Heart right ventricle (tissue), 16 donors: ENCODE measurements around the gene OCA2. TPM values are rescaled to one million over a fixed set of nuclear protein-coding genes. Genes with fewer than 3 reads are reported as not detected.

ENCODE experiments used
- ATAC-seq, 8 donors: fragments of 200-7000 bp; cut with Tn5 transposase; one replicate each; pipeline ENCODE4 v1.9.1; 2020; ENCODE audit warnings: mild to moderate bottlenecking in 8 of 8, moderate library complexity in 8 of 8, moderate number of reproducible peaks in 1 of 8
- DNase-seq, 2 donors: peaks; one replicate each; pipeline ENCODE4 v3.0.0-alpha.2; 2020
- H3K27ac ChIP-seq, 10 donors: fragments of 200-600 bp; sonication (generic) in 2 of 10; one replicate each; pipeline versions ENCODE4 v1.5.0 to v1.8.0; 2020 to 2022; ENCODE audit warnings: mild to moderate bottlenecking in 3 of 10
- H3K27me3 ChIP-seq, 7 donors: fragments of 200-600 bp; one replicate each; pipeline ENCODE4 v1.8.0; 2021 to 2022; ENCODE audit warnings: mild to moderate bottlenecking in 2 of 7
- H3K36me3 ChIP-seq, 9 donors: fragments of 200-600 bp; sonication (generic) in 1 of 9; one replicate each; pipeline versions ENCODE4 v1.5.0 to v1.8.0; 2020 to 2022; ENCODE audit warnings: mild to moderate bottlenecking in 2 of 9
- H3K4me1 ChIP-seq, 9 donors: fragments of 200-600 bp; sonication (generic) in 1 of 9; one replicate each; pipeline versions ENCODE4 v1.5.0 to v1.8.0; 2020 to 2022; ENCODE audit warnings: mild to moderate bottlenecking in 4 of 9
- H3K4me3 ChIP-seq, 10 donors: fragments of 200-600 bp; sonication (generic) in 2 of 10; one replicate each; pipeline versions ENCODE4 v1.5.0 to v1.8.0; 2020 to 2022; ENCODE audit warnings: mild to moderate bottlenecking in 7 of 10, moderate library complexity in 2 of 10
- H3K9me3 ChIP-seq, 11 donors: fragments of 200-600 bp in 10 of 11; sonication (generic) in 2 of 11; one replicate each; pipeline versions ENCODE4 v1.5.0 to v1.8.0; 2013 to 2022; ENCODE audit warnings: mild to moderate bottlenecking in 2 of 11, control low read depth in 1 of 11, moderate library complexity in 1 of 11
- CTCF ChIP-seq, 9 donors: fragments of 200-600 bp; sonication (generic) in 2 of 9; IDR thresholded peaks; one replicate each; pipeline versions ENCODE4 v1.5.0 to v1.8.0; 2021 to 2022; ENCODE audit warnings: antibody characterized with exemption in 9 of 9, mild to moderate bottlenecking in 5 of 9, moderate library complexity in 1 of 9
- WGBS, 2 donors: extraction: QIAGEN DNeasy Blood & Tissue Kit; methylation state at CpG; one replicate each; pipeline ENCODE4 v1.1.7; 2013; ENCODE audit warnings: inconsistent platforms in 1 of 2; 5-methylcytosine and 5-hydroxymethylcytosine counted together
- intact Hi-C, 10 donors: fragments of 100-400 bp; cut with DNase I; formaldehyde crosslinking; loops; one replicate each; pipeline versions ENCODE4 v1.11.1 to v1.14.2; 2022
- polyA plus RNA-seq, 2 donors: library from polyadenylated mRNA; stranded (reverse); fragments of 200-250 nt; gene quantifications; one replicate each; pipeline ENCODE4 v1.2.3, GENCODE V29; 2013
- total RNA-seq, 10 donors: library from RNA; stranded (reverse); fragmentation: NEBNext Ultra II Directional in 3 of 10; extraction: Animal tissue kit (Norgen Biotek cat#: 25700) in 3 of 10; gene quantifications; one replicate each; pipeline versions ENCODE4 v1.2.1 to v1.2.4, GENCODE V29; 2021 to 2023
- donor health status: Arrhythmogenic right ventricular cardiomyopathy.
- donor health status: ischemic (EF 13 %, LVEDD 7.1; RV severe dilation, severe dysfunction).
- donor health status: healthy with polysubstance abuse.
- donor health status: DM: no; HTN: yes; CAD: no.
- donor health status: DM: no; HTN: no; CAD: no.
- donor health status: ischemic (EF 25% LVEDD 6.9; RV normal size, moderate dysfunction).
- donor health status: ischemic (EF 25% LVEDD 5.7; RV mildly dilated, moderate dysfunction).
- donor health status: healthy.
- donor health status: DM: yes; HTN: yes; CAD: no.
- donor health status: Ischemic cardiomyopathy.
- donor health status: ischemic (EF 35%, LVEDD 5.7; RV mildly dilated, moderate dysfunction).
- donor health status: nonischemic (EF 11% LVEDD 7.7; RV severe dilation, severe dysfunction).
- donor health status: DM: yes; HTN: yes; CAD: no.
- donor health status: PGD.
- donor health status: ischemic (EF 29% LVEDD 5.4; RV normal size, mild dysfunction).
- donor health status: nonischemic (EF 23%, LVEDD 6.1; RV moderate dilation, normal function).

OCA2 gene
- total and polyA plus RNA-seq, 12 donors: 0.04 to 0.32 (median 0.17) TPM; not detected in 6

GRCh38 chr15:28093752-28094535, 5.2 kb downstream of the OCA2 start:
- H3K27me3 ChIP-seq: peaks cover 0 to 88% (median 58%) of the 10 kb centered on the region in 7 donors
- 54 to 68% methylated on average over 20 of the region's 20 CpGs for WGBS, 2 donors
- intact Hi-C loops: no loop called here
- H3K27ac ChIP-seq: peak overlapping the region in 2 of 10 donors; percentile 68 to 69
- H3K4me1 ChIP-seq: peaks cover 8 to 38% (median 29%) of the 10 kb centered on the region in 9 donors
- H3K4me3 ChIP-seq: peak overlapping the region in 4 of 10 donors; percentile 3 to 64 (median 54)
- H3K9me3 ChIP-seq: peaks cover 0 to 20% (median 12%) of the 10 kb centered on the region in 11 donors
- TF ChIP-seq CTCF (IDR thresholded peaks at IDR 0.05): no peak
- ATAC-seq (no peak), DNase-seq (no peak)
- H3K36me3 ChIP-seq: no peaks in the 10 kb centered on the region

GRCh38 chr15:28091313-28091712, 7.8 kb downstream of the OCA2 start:
- TF ChIP-seq CTCF (IDR thresholded peaks at IDR 0.05): no peak
- Histone ChIP-seq H3K27me3 (peaks cover 0 to 61% (median 37%) of the 10 kb centered on the region in 7 donors), H3K4me3 (no peak overlapping the region), H3K4me1 (peaks cover 7 to 23% (median 20%) of the 10 kb centered on the region in 9 donors), H3K27ac (no peak overlapping the region), H3K9me3 (peaks cover 0 to 20% (median 12%) of the 10 kb centered on the region in 11 donors), H3K36me3 (no peaks in the 10 kb centered on the region)
- WGBS, 2 donors: 96% methylated on average over 2 of the region's 2 CpGs
- ATAC-seq: no peak
- intact Hi-C loops: no loop called here
- DNase-seq: no peak

- DNase-seq: peak in 1 of 2 donors; percentile 42
- Histone ChIP-seq H3K9me3 (peaks cover 0 to 20% (median 5%) of the 10 kb centered on the region in 11 donors), H3K27me3 (peaks cover 0 to 12% (median 0%) of the 10 kb centered on the region in 7 donors), H3K36me3 (no peaks in the 10 kb centered on the region), H3K27ac (no peak overlapping the region), H3K4me1 (peaks cover 0 to 9% (median 4%) of the 10 kb centered on the region in 9 donors), H3K4me3 (no peak overlapping the region)
- ATAC-seq: peak; percentile 86 to 97 (median 94)
- 11 to 17% methylated on average over 2 of the region's 2 CpGs for WGBS, 2 donors
- peak; percentile 48 to 82 (median 70) for TF ChIP-seq CTCF (IDR thresholded peaks at IDR 0.05)
- intact Hi-C loops: loop anchor here in 4 of 10 donors (1.0 to 5.0 kb wide), 2 partner anchors 36 to 37 kb away; no protein-coding TSS in a partner anchor
Observed at GRCh38 chr15:28086175-28086703, 12.9 kb downstream of the OCA2 start.

GRCh38 chr15:28085489-28086174, 13.5 kb downstream of the OCA2 start:
- intact Hi-C loops: loop anchor here in 4 of 10 donors (1.0 to 5.0 kb wide), 2 partner anchors 37 to 38 kb away; no protein-coding TSS in a partner anchor
- WGBS, 2 donors: 56 to 67% methylated on average over 4 of the region's 4 CpGs
- peaks cover 0 to 14% (median 0%) of the 10 kb centered on the region in 11 donors for H3K9me3 ChIP-seq
- no peaks in the 10 kb centered on the region for H3K36me3 ChIP-seq
- no peak overlapping the region for H3K27ac ChIP-seq
- H3K4me3 ChIP-seq: no peak overlapping the region
- H3K4me1 ChIP-seq: peaks cover 0 to 9% (median 4%) of the 10 kb centered on the region in 9 donors
- DNase-seq (no peak), ATAC-seq (peak in 6 of 8 donors; percentile 35 to 73 (median 66))
- no peak for TF ChIP-seq CTCF (IDR thresholded peaks at IDR 0.05)
- H3K27me3 ChIP-seq: peaks cover 0 to 9% (median 0%) of the 10 kb centered on the region in 7 donors
